Thymus (tissue), 14 donors: Measurements from ENCODE around the gene HEXA. TPM values are rescaled to one million over a fixed set of nuclear protein-coding genes. Genes with fewer than 3 reads are reported as not detected.
"Not testable (repeated sequence)": the region's sequence is repeated elsewhere in the genome, so short reads cannot be mapped to it uniquely, and the experiment has no call there.

Source experiments
- DNase-seq, 9 donors: peaks; one replicate each; pipeline ENCODE4 v3.0.0-alpha.2; 2013; ENCODE audit warnings: low spot score in 9 of 9, low read depth in 6 of 9, missing footprints in 1 of 9
- H3K27ac ChIP-seq, 2 donors: one replicate each; pipeline ENCODE4 v1.5.1; 2013; ENCODE audit warnings: control low read depth in 1 of 2, low read depth in 1 of 2, low read length in 1 of 2, mild to moderate bottlenecking in 1 of 2, moderate library complexity in 1 of 2
- H3K27me3 ChIP-seq, 2 donors: one replicate each; pipeline ENCODE4 v1.5.1; 2013; ENCODE audit warnings: low read length in 1 of 2; ENCODE audit not compliant: control insufficient read depth in 2 of 2, insufficient read depth in 1 of 2
- H3K36me3 ChIP-seq, 2 donors: one replicate each; pipeline ENCODE4 v1.5.1; 2013; ENCODE audit warnings: low read length in 1 of 2, mild to moderate bottlenecking in 1 of 2, moderate library complexity in 1 of 2; ENCODE audit not compliant: control insufficient read depth in 2 of 2, insufficient read depth in 2 of 2
- H3K4me1 ChIP-seq, 2 donors: one replicate each; pipeline ENCODE4 v1.5.1; 2013; ENCODE audit warnings: low read length in 2 of 2; ENCODE audit not compliant: control insufficient read depth in 2 of 2, insufficient read depth in 2 of 2
- H3K4me3 ChIP-seq, 2 donors: one replicate each; pipeline ENCODE4 v1.5.1; 2013; ENCODE audit warnings: low read length in 2 of 2, control low read depth in 1 of 2, mild to moderate bottlenecking in 1 of 2
- H3K9me3 ChIP-seq, 2 donors: one replicate each; pipeline ENCODE4 v1.5.1; 2013; ENCODE audit warnings: low read length in 1 of 2, mild to moderate bottlenecking in 1 of 2; ENCODE audit not compliant: control insufficient read depth in 2 of 2, insufficient read depth in 1 of 2
- WGBS: extraction: QIAGEN DNeasy Blood & Tissue Kit; methylation state at CpG from one replicate; pipeline ENCODE4 v1.1.7; 2013; 5-methylcytosine and 5-hydroxymethylcytosine counted together
- long read RNA-seq, 10 donors: transcript quantifications; one replicate each; lab custom pipeline, GENCODE V29; 2026
- polyA plus RNA-seq: library from polyadenylated mRNA; stranded (reverse); fragments of 200-250 nt; gene quantifications from one replicate; pipeline ENCODE4 v1.2.3, GENCODE V29; 2013
- total RNA-seq: library from RNA; stranded (reverse); fragments of 120-200 nt; gene quantifications from one replicate; pipeline ENCODE4 v1.2.4, GENCODE V29; 2013
- donor health status: healthy.

Gene HEXA
- 60.5 TPM for total RNA-seq
- 101 TPM for polyA plus RNA-seq
- long read RNA-seq, donor 1, full-length matches to known transcripts: 1 of 1 reads
- long read RNA-seq, donor 1, partial matches to known transcripts: 0 of 1 reads
- long read RNA-seq, donor 1, other reads (novel, unspliced or antisense): 0 of 1 reads
- long read RNA-seq, donor 2: 0 reads
- long read RNA-seq, donor 3, full-length matches to known transcripts: 26 of 26 reads
- long read RNA-seq, donor 3, partial matches to known transcripts: 0 of 26 reads
- long read RNA-seq, donor 3, other reads (novel, unspliced or antisense): 0 of 26 reads
- long read RNA-seq, donor 4, full-length matches to known transcripts: 6 of 6 reads
- long read RNA-seq, donor 4, partial matches to known transcripts: 0 of 6 reads
- long read RNA-seq, donor 4, other reads (novel, unspliced or antisense): 0 of 6 reads
- long read RNA-seq, donor 5, full-length matches to known transcripts: 28 of 28 reads
- long read RNA-seq, donor 5, partial matches to known transcripts: 0 of 28 reads
- long read RNA-seq, donor 5, other reads (novel, unspliced or antisense): 0 of 28 reads
- long read RNA-seq, donor 6, full-length matches to known transcripts: 21 of 21 reads
- long read RNA-seq, donor 6, partial matches to known transcripts: 0 of 21 reads
- long read RNA-seq, donor 6, other reads (novel, unspliced or antisense): 0 of 21 reads
- long read RNA-seq, donor 7, full-length matches to known transcripts: 13 of 13 reads
- long read RNA-seq, donor 7, partial matches to known transcripts: 0 of 13 reads
- long read RNA-seq, donor 7, other reads (novel, unspliced or antisense): 0 of 13 reads
- long read RNA-seq, donor 8, full-length matches to known transcripts: 7 of 7 reads
- long read RNA-seq, donor 8, partial matches to known transcripts: 0 of 7 reads
- long read RNA-seq, donor 8, other reads (novel, unspliced or antisense): 0 of 7 reads
- long read RNA-seq, donor 9, full-length matches to known transcripts: 7 of 7 reads
- long read RNA-seq, donor 9, partial matches to known transcripts: 0 of 7 reads
- long read RNA-seq, donor 9, other reads (novel, unspliced or antisense): 0 of 7 reads
- long read RNA-seq, donor 10, full-length matches to known transcripts: 7 of 7 reads
- long read RNA-seq, donor 10, partial matches to known transcripts: 0 of 7 reads
- long read RNA-seq, donor 10, other reads (novel, unspliced or antisense): 0 of 7 reads

GRCh38 chr15:72375846-72376581, at the start of gene HEXA:
HEXA (minus strand) TSS chr15:72376014; CDS start chr15:72375972, 42 bp downstream.
- Histone ChIP-seq H3K27me3 (no peaks in the 10 kb centered on the region), H3K4me1 (peaks cover 12 to 14% of the 10 kb centered on the region in 2 donors), H3K4me3 (peak within 1 kb of the TSS; percentile 59 to 99), H3K27ac (peak within 1 kb of the TSS; percentile 93 to 95), H3K36me3 (no peaks in the 10 kb centered on the region), H3K9me3 (no peaks in the 10 kb centered on the region)
- DNase-seq: peak; percentile 83 to 97 (median 93)
- WGBS: under 1% methylated on average over 50 of the region's 50 CpGs

GRCh38 chr15:72423256-72423655, 47.4 kb upstream of the HEXA start:
- WGBS: 95% methylated on average over 2 of the region's 2 CpGs
- H3K27ac ChIP-seq: no peak overlapping the region
- H3K36me3 ChIP-seq: no peaks in the 10 kb centered on the region
- H3K9me3 ChIP-seq: no peaks in the 10 kb centered on the region
- no peak for DNase-seq
- no peaks in the 10 kb centered on the region for H3K27me3 ChIP-seq
- H3K4me3 ChIP-seq: no peak overlapping the region
- no peaks in the 10 kb centered on the region for H3K4me1 ChIP-seq

DNA sequence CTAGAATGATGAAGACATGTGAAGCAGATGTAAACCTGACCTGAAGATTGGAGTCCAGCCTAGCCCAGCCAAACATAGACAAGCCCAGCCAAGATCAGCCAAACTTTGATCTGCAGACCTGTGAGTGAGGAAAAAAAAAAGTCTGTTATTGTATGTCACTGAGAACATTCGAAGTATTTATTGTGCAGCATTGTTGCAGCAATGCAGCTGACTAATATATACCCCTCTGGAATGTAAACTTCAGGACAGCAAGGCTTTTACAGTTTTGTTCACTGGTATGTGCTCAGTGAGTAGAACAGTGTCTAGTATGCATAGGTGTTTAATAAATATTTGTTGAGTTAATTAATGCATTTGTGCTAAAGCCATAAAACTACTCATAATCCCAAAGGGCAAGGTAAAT, 45.7 kb upstream of the HEXA start:
- H3K9me3 ChIP-seq: no peaks in the 10 kb centered on the region
- no peak overlapping the region for H3K4me3 ChIP-seq
- H3K27me3 ChIP-seq: no peaks in the 10 kb centered on the region
- no peaks in the 10 kb centered on the region for H3K36me3 ChIP-seq
- 84% methylated on average over 1 of the region's 1 CpG for WGBS
- H3K27ac ChIP-seq: no peak overlapping the region
- no peak for DNase-seq
- no peaks in the 10 kb centered on the region for H3K4me1 ChIP-seq

- no peaks in the 10 kb centered on the region for H3K36me3 ChIP-seq
- H3K4me1 ChIP-seq: no peaks in the 10 kb centered on the region
- H3K9me3 ChIP-seq: no peaks in the 10 kb centered on the region
- H3K27me3 ChIP-seq: no peaks in the 10 kb centered on the region
- H3K4me3 ChIP-seq: no peak overlapping the region
- H3K27ac ChIP-seq: no peak overlapping the region
- 46% methylated on average over 2 of the region's 2 CpGs for WGBS
- DNase-seq: no peak
Measured at GRCh38 chr15:72420576-72420975, 44.8 kb upstream of the HEXA start.

- H3K4me3 ChIP-seq, H3K9me3 ChIP-seq, H3K36me3 ChIP-seq, H3K4me1 ChIP-seq, H3K27me3 ChIP-seq, DNase-seq, H3K27ac ChIP-seq: not testable (repeated sequence)
- WGBS: 91% methylated on average over 3 of the region's 3 CpGs
Measured at GRCh38 chr15:72419768-72420167, 44.0 kb upstream of the HEXA start.

DNA sequence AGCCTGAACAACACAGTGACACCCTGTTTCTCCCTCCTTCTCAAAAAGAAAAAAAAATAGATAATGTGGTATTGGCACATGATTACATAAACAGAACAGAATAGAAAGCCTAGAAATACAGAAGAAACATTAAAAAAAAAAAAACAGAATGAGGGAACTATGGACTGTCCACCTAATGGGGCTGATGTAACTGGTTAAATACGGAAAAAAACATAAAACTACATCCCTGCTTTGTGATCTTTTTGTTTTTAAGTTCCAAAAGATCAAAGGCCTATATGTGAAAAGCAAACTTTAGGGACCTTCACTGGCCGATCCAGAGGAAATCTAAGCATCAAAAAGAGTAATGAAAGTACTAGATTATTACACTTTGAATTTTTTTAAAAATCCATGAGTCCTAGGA, 39.5 kb upstream of the HEXA start:
- no peak for DNase-seq
- Histone ChIP-seq H3K4me1 (no peaks in the 10 kb centered on the region), H3K27ac (no peak overlapping the region), H3K27me3 (no peaks in the 10 kb centered on the region), H3K9me3 (no peaks in the 10 kb centered on the region), H3K4me3 (no peak overlapping the region), H3K36me3 (no peaks in the 10 kb centered on the region)
- WGBS: 93% methylated on average over 2 of the region's 2 CpGs

DNA sequence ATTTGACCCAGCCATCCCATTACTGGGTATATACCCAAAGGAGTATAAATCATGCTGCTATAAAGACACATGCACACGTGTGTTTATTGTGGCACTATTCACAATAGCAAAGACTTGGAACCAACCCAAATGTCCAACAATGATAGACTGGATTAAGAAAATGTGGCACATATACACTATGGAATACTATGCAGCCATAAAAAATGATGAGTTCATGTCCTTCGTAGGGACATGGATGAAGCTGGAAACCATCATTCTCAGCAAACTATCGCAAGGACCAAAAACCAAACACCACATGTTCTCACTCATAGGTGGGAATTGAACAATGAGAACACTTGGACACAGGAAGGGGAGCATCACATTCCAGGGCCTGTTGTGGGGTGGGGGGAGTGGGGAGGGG, 37.5 kb upstream of the HEXA start:
- H3K27ac ChIP-seq, H3K4me3 ChIP-seq, H3K36me3 ChIP-seq, H3K4me1 ChIP-seq, DNase-seq, H3K9me3 ChIP-seq, H3K27me3 ChIP-seq: not testable (repeated sequence)
- 92% methylated on average over 3 of the region's 3 CpGs for WGBS

DNA sequence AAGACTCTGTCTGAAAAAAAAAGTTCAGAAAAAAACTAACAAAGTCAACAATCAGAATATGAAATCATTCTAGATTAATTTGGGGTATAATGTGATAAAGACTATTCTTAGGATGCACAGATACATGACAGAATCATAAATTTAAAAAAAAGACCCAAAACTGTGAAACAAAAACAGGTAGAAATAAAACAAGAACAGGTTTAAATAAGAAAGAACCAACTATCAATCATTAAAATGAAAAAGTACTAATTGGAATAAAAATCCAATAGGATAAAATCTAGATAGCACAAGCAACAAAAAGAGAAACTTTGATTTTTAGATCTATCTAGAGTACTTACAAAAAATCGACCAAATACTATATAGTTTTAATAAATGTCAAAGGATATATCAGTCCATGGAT, 35.7 kb upstream of the HEXA start:
- H3K27ac ChIP-seq: no peak overlapping the region
- no peak for DNase-seq
- WGBS: 48% methylated on average over 1 of the region's 1 CpG
- H3K9me3 ChIP-seq: no peaks in the 10 kb centered on the region
- no peaks in the 10 kb centered on the region for H3K4me1 ChIP-seq
- no peak overlapping the region for H3K4me3 ChIP-seq
- H3K36me3 ChIP-seq: no peaks in the 10 kb centered on the region
- H3K27me3 ChIP-seq: no peaks in the 10 kb centered on the region
